PC-3 (cell line): ENCODE measurements around the gene TBC1D32. TPM values are rescaled to one million over a fixed set of nuclear protein-coding genes. Genes with fewer than 3 reads are reported as not detected.
"Not testable (repeated sequence)": the region's sequence is repeated elsewhere in the genome, so short reads cannot be mapped to it uniquely, and the experiment has no call there.

ENCODE experiments used
- ATAC-seq: fragments of 200-7000 bp; cut with Tn5 transposase; 2 replicates; pipeline ENCODE4 v1.9.1; 2020; ENCODE audit warnings: mild to moderate bottlenecking, moderate library complexity
- BruUV-seq: library from RNA; stranded (reverse); fragments of 400-500 nt; replicated peaks from 2 replicates; lab custom pipeline; 2021; lab: Mats Ljungman, UMichigan
- CTCF ChIA-PET: fragments of 300-600 bp; sonication (Branson Sonifier 250); formaldehyde crosslinking; loops from one replicate; lab custom pipeline; 2022; ENCODE audit warnings: antibody characterized with exemption; lab: Charles Lee
- POLR2A ChIA-PET: fragments of 300-600 bp; sonication (Branson Sonifier 250); formaldehyde crosslinking; loops from one replicate; lab custom pipeline; 2022; ENCODE audit warnings: antibody characterized with exemption; ENCODE audit not compliant: unreplicated experiment; lab: Charles Lee
- DNase-seq: peaks from one replicate; pipeline ENCODE4 v3.0.0-alpha.2; 2015
- H2AFZ ChIP-seq: fragments of 300-600 bp; sonication (generic); 2 replicates; pipeline ENCODE4 v1.6.0; 2016; ENCODE audit warnings: antibody characterized with exemption, low read length
- H3F3A ChIP-seq: fragments of 300-600 bp; sonication (generic); one replicate; pipeline ENCODE4 v1.6.0; 2017; ENCODE audit warnings: antibody characterized with exemption, low read length, control low read depth, mild to moderate bottlenecking; ENCODE audit not compliant: unreplicated experiment
- H3K27ac ChIP-seq: fragments of 300-600 bp; sonication (generic); 2 replicates; pipeline ENCODE4 v1.5.1; 2016; ENCODE audit warnings: mild to moderate bottlenecking, low read length
- H3K27me3 ChIP-seq: fragments of 300-600 bp; sonication (generic); 2 replicates; pipeline ENCODE4 v1.6.1; 2016; ENCODE audit warnings: low read length, mixed read lengths
- H3K36me3 ChIP-seq: fragments of 300-600 bp; sonication (generic); 2 replicates; pipeline ENCODE4 v1.6.1; 2016; ENCODE audit warnings: low read depth, mixed run types, low read length, mixed read lengths
- H3K4me1 ChIP-seq: fragments of 300-600 bp; sonication (generic); 2 replicates; pipeline ENCODE4 v1.5.1; 2016; ENCODE audit warnings: low read length; ENCODE audit not compliant: insufficient read depth
- H3K4me2 ChIP-seq: fragments of 300-600 bp; sonication (generic); 2 replicates; pipeline ENCODE4 v1.6.0; 2016; ENCODE audit warnings: low read length
- H3K4me3 ChIP-seq: fragments of 300-600 bp; sonication (generic); 2 replicates; pipeline ENCODE4 v1.5.1; 2016; ENCODE audit warnings: mild to moderate bottlenecking, low read length, mixed read lengths
- H3K79me2 ChIP-seq: fragments of 300-600 bp; sonication (generic); 2 replicates; pipeline ENCODE4 v1.6.1; 2017; ENCODE audit warnings: low read length, mixed read lengths
- H3K9ac ChIP-seq: fragments of 300-600 bp; sonication (generic); 2 replicates; pipeline ENCODE4 v1.6.0; 2016; ENCODE audit warnings: mild to moderate bottlenecking, low read length
- H3K9me2 ChIP-seq: fragments of 300-600 bp; sonication (generic); replicated peaks from 2 replicates; pipeline ENCODE4 v1.6.1; 2016; ENCODE audit warnings: mixed run types, low read length, mixed read lengths
- H3K9me3 ChIP-seq: fragments of 300-600 bp; sonication (generic); 2 replicates; pipeline ENCODE4 v1.6.1; 2016; ENCODE audit warnings: low read length, mixed read lengths
- H4K20me1 ChIP-seq: fragments of 300-600 bp; sonication (generic); 2 replicates; pipeline ENCODE4 v1.6.1; 2016; ENCODE audit warnings: low read length, mixed read lengths
- CTCF ChIP-seq: fragments of 300-600 bp; sonication (generic); conservative IDR thresholded peaks from 2 replicates; pipeline ENCODE4 v1.5.1; 2017; ENCODE audit warnings: antibody characterized with exemption, low read depth, mild to moderate bottlenecking, low read length
- EZH2 ChIP-seq: fragments of 300-600 bp; sonication (generic); IDR thresholded peaks from one replicate; pipeline ENCODE4 v1.6.1; 2017; ENCODE audit warnings: antibody characterized with exemption, mild to moderate bottlenecking, low read length; ENCODE audit not compliant: unreplicated experiment
- EZH2phosphoT487 ChIP-seq: fragments of 300-600 bp; sonication (generic); IDR thresholded peaks from 2 replicates; pipeline ENCODE4 v1.6.1; 2018; ENCODE audit warnings: mild to moderate bottlenecking, antibody characterized with exemption, low read length, borderline replicate concordance
- intact Hi-C: fragments of 100-400 bp; cut with micrococcal nuclease; formaldehyde crosslinking; loops from 2 replicates; pipeline ENCODE4 v1.9.0; 2023
- total RNA-seq: library from RNA; depleted of rRNA; stranded (reverse); fragments of >200 nt; gene quantifications from 2 replicates; pipeline ENCODE4 v1.2.3, GENCODE V29; 2014

Gene TBC1D32
- total RNA-seq, 1 experiment from 2014 or later: 2.7 TPM

GRCh38 chr6:121064345-121064744, 269.9 kb downstream of the TBC1D32 start:
- no peak overlapping the region for H3K27ac ChIP-seq
- TF ChIP-seq CTCF (no peak), EZH2phosphoT487 (no peak), EZH2 (no peak)
- H4K20me1 ChIP-seq: no peaks in the 10 kb centered on the region
- POLR2A ChIA-PET: no interaction called here
- H3K9me2 ChIP-seq: no peaks in the 10 kb centered on the region
- no peaks in the 10 kb centered on the region for H3K9me3 ChIP-seq
- H3K79me2 ChIP-seq: no peaks in the 10 kb centered on the region
- no peak for DNase-seq
- H3K4me3 ChIP-seq: no peak overlapping the region
- H3K27me3 ChIP-seq: no peaks in the 10 kb centered on the region
- ATAC-seq: no peak
- H3F3A ChIP-seq: no peaks in the 10 kb centered on the region
- no peaks in the 10 kb centered on the region for H3K4me1 ChIP-seq
- BruUV-seq: no TSS peak
- no peak overlapping the region for H3K9ac ChIP-seq
- no peak overlapping the region for H2AFZ ChIP-seq
- no peaks in the 10 kb centered on the region for H3K36me3 ChIP-seq
- CTCF ChIA-PET: no interaction called here
- no peak overlapping the region for H3K4me2 ChIP-seq
- intact Hi-C loops: no loop called here

- TF ChIP-seq CTCF (peak; percentile 74), EZH2phosphoT487 (no peak)
- Histone ChIP-seq H3K27me3 (no peaks in the 10 kb centered on the region), H3K9me3 (no peaks in the 10 kb centered on the region), H3K36me3 (no peaks in the 10 kb centered on the region), H4K20me1 (no peaks in the 10 kb centered on the region), H3K4me3 (no peak overlapping the region), H3K4me2 (no peak overlapping the region), H3K9me2 (no peaks in the 10 kb centered on the region), H3K4me1 (no peaks in the 10 kb centered on the region), H3F3A (no peaks in the 10 kb centered on the region), H3K27ac (no peak overlapping the region), H3K9ac (no peak overlapping the region), H2AFZ (no peak overlapping the region), H3K79me2 (no peaks in the 10 kb centered on the region)
- BruUV-seq: no TSS peak
- peak; percentile 78 for ATAC-seq
- POLR2A ChIA-PET: interaction anchor here (0.7 kb wide), 1 partner anchor 1686 kb away, joined by 3 read pairs; no protein-coding TSS in a partner anchor
- intact Hi-C loops: loop anchor here (1.0 to 2.0 kb wide), 3 partner anchors 167 to 345 kb away; no protein-coding TSS in a partner anchor
- DNase-seq: peak; percentile 78
- CTCF ChIA-PET: interaction anchor here (1.1 kb wide), 1 partner anchor 250 kb away, joined by 3 read pairs; no protein-coding TSS in a partner anchor
Observed at GRCh38 chr6:121055572-121056163, 278.6 kb downstream of the TBC1D32 start.

GRCh38 chr6:121048593-121048992, 285.7 kb downstream of the TBC1D32 start:
- DNase-seq: peak; percentile 34
- H3K9me2 ChIP-seq, BruUV-seq, H3K27me3 ChIP-seq, H3K79me2 ChIP-seq, H3K4me2 ChIP-seq, H3K9me3 ChIP-seq, CTCF ChIA-PET, ATAC-seq, H4K20me1 ChIP-seq, H3K36me3 ChIP-seq, H3K4me1 ChIP-seq, H3K9ac ChIP-seq, H3F3A ChIP-seq, intact Hi-C loops, H2AFZ ChIP-seq, H3K27ac ChIP-seq, H3K4me3 ChIP-seq, POLR2A ChIA-PET: not testable (repeated sequence)

- H3K9ac ChIP-seq, H3K79me2 ChIP-seq, H3K9me3 ChIP-seq, H3K9me2 ChIP-seq, BruUV-seq, H3K27ac ChIP-seq, H4K20me1 ChIP-seq, ATAC-seq, CTCF ChIA-PET, DNase-seq, POLR2A ChIA-PET, H3K4me2 ChIP-seq, H3K4me1 ChIP-seq, H3K36me3 ChIP-seq, H3F3A ChIP-seq, H3K4me3 ChIP-seq, H3K27me3 ChIP-seq, intact Hi-C loops, H2AFZ ChIP-seq: not testable (repeated sequence)
Observed at GRCh38 chr6:121044905-121045304, 289.4 kb downstream of the TBC1D32 start.

- POLR2A ChIA-PET, H3F3A ChIP-seq, H3K4me2 ChIP-seq, H2AFZ ChIP-seq, H3K4me3 ChIP-seq, H3K4me1 ChIP-seq, CTCF ChIA-PET, H3K79me2 ChIP-seq, H3K9me3 ChIP-seq, H4K20me1 ChIP-seq, H3K9ac ChIP-seq, H3K9me2 ChIP-seq, BruUV-seq, H3K27ac ChIP-seq, intact Hi-C loops, H3K27me3 ChIP-seq, H3K36me3 ChIP-seq, ATAC-seq, DNase-seq: not testable (repeated sequence)
Observed at GRCh38 chr6:121043706-121044105, 290.6 kb downstream of the TBC1D32 start.
